Nephron (organoid): Measurements from ENCODE around the gene CUBN.

ENCODE experiments used
- H3K27ac Mint-ChIP-seq, 3 experiments: 2 replicates each; pipeline ENCODE4 v1.8.0; 2020; ENCODE audit warnings: mixed read lengths in 3 of 3, mild to moderate bottlenecking in 2 of 3, moderate library complexity in 1 of 3
- H3K27me3 Mint-ChIP-seq: 2 replicates; pipeline ENCODE4 v1.8.0; 2021; ENCODE audit warnings: low read depth, mild to moderate bottlenecking, moderate library complexity, mixed read lengths
- H3K36me3 Mint-ChIP-seq: 2 replicates; pipeline ENCODE4 v1.8.0; 2020; ENCODE audit warnings: low read depth, mixed read lengths
- H3K4me1 Mint-ChIP-seq: 2 replicates; pipeline ENCODE4 v1.8.0; 2020; ENCODE audit warnings: mixed read lengths
- H3K4me3 Mint-ChIP-seq, 3 experiments: 2 replicates each; pipeline ENCODE4 v1.8.0; 2020; ENCODE audit warnings: mild to moderate bottlenecking in 3 of 3, mixed read lengths in 3 of 3, moderate library complexity in 2 of 3
- H3K9me3 Mint-ChIP-seq: 2 replicates; pipeline ENCODE4 v1.8.0; 2020; ENCODE audit warnings: mixed read lengths
- TF ChIP-seq, protein P1 (sequence below), 3 experiments: fragments of 200-600 bp; sonication (generic); IDR thresholded peaks; one replicate each; pipeline ENCODE4 v1.5.0; 2021; ENCODE audit warnings: antibody characterized with exemption in 3 of 3; ENCODE audit not compliant: unreplicated experiment in 3 of 3

The CUBN gene

DNA sequence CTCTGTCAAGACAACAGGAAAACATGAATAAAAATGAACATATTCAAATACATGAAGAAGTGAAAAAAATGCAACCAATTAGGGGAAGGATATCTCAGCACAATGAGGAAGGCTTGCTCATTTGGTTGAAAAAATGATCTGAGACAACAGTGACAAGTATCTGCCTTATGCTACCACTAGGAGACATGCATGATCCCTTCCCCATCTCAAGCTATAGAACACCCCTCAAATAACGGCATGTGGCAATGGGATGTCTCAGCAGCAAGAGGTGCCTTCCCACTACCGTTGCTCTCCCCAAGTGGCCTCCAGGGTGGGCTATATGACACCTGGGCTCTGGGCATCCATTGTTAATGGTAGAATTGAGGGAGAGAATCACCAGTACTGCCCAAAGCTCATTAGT lies 214.3 kb downstream of the CUBN start:
- Mint-ChIP-seq H3K27ac (no peak overlapping the region), H3K4me3 (no peak overlapping the region), H3K36me3 (peaks cover 12% of the 10 kb centered on the region), H3K27me3 (peaks cover 4% of the 10 kb centered on the region), H3K4me1 (peaks cover 16% of the 10 kb centered on the region), H3K9me3 (no peaks in the 10 kb centered on the region)
- TF ChIP-seq, protein P1, sequence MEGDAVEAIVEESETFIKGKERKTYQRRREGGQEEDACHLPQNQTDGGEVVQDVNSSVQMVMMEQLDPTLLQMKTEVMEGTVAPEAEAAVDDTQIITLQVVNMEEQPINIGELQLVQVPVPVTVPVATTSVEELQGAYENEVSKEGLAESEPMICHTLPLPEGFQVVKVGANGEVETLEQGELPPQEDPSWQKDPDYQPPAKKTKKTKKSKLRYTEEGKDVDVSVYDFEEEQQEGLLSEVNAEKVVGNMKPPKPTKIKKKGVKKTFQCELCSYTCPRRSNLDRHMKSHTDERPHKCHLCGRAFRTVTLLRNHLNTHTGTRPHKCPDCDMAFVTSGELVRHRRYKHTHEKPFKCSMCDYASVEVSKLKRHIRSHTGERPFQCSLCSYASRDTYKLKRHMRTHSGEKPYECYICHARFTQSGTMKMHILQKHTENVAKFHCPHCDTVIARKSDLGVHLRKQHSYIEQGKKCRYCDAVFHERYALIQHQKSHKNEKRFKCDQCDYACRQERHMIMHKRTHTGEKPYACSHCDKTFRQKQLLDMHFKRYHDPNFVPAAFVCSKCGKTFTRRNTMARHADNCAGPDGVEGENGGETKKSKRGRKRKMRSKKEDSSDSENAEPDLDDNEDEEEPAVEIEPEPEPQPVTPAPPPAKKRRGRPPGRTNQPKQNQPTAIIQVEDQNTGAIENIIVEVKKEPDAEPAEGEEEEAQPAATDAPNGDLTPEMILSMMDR (IDR thresholded peaks at IDR 0.05; ENCODE audit: unreplicated experiment in 3 of 3): no peak

DNA sequence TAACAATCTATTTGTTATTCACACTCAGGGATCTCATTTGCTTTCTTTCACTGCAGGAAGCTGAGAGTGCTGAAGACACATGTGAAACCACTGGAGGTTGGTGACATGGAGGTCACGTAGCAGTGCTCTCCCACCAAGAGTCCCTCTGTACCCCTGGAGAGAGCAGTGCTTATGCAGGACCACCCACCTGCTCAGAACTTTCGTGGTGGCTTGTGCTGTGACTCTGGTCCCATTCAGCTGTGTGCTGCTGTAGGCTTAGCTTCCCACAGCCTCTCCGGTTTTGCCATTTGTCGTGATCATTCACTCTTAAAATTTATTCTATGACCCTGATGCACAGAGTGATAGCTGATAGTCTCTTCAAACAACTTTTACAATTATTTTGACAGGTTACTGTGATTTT lies 216.3 kb downstream of the CUBN start:
- H3K36me3 Mint-ChIP-seq: peaks cover 12% of the 10 kb centered on the region
- no peak overlapping the region for H3K4me3 Mint-ChIP-seq
- H3K27me3 Mint-ChIP-seq: peaks cover 4% of the 10 kb centered on the region
- peaks cover 29% of the 10 kb centered on the region for H3K4me1 Mint-ChIP-seq
- TF ChIP-seq, protein P1 (IDR thresholded peaks at IDR 0.05; ENCODE audit: unreplicated experiment in 3 of 3): no peak
- H3K27ac Mint-ChIP-seq: no peak overlapping the region
- H3K9me3 Mint-ChIP-seq: no peaks in the 10 kb centered on the region

DNA sequence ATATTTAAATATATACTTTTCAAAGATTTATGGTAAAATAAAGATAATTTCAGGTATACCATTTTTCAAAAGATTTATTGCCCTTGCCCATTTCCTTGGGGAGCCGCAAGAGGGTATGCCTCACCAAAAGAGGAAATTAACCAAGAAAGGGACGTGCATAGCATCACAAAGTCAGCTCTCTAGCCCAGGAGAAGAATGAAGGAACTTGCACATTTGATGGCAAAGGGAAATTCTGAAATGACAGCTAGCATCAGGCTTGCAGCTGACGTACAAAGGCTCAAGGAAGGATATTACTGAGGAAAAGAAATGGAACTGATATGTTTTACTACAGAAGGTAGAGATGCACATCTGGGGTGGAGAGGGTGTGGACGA lies 218.8 kb downstream of the CUBN start:
- Mint-ChIP-seq H3K27me3 (peaks cover 4% of the 10 kb centered on the region), H3K4me1 (peaks cover 42% of the 10 kb centered on the region), H3K9me3 (no peaks in the 10 kb centered on the region), H3K36me3 (peaks cover 8% of the 10 kb centered on the region), H3K4me3 (no peak overlapping the region), H3K27ac (no peak overlapping the region)
- TF ChIP-seq, protein P1 (IDR thresholded peaks at IDR 0.05; ENCODE audit: unreplicated experiment in 3 of 3): no peak

DNA sequence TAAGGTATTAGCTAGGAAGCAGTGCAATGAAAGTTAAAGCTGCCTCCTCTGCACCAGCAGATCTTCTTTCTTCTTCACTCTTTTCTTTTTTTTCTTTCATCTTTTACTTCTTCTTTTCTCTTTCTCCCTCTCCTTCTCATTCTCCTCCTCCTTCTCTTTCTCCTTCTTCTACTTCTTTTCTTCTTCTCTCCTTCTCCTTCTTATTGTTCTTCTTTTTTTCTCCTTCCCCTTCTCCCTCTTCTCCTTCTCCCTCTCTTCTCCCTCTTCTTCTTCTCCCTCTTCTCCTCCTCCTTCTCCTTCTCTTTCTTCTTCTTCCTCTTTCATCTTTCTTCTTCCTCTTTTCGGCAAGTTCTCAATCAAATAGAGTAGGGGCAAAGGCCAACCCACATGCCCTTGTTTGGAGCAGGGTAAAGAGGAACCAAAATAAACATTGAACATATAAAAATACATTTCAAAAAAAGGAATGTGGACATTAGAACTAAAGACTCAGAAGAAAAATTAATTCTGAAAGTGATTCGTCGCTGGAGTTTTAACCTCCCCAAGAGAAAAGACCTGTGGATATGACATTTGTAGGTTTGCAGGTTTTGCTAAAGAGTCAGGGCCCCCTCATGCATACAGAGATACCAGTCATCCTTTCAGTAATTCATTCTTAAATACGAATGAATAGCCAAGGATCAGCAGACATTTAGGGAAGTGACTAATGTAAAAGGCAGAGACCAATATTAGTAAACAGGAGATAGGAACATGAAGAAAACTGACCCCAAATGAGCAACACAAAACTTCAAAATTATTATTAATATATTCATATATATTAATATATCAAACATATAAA lies 219.4 kb downstream of the CUBN start:
- TF ChIP-seq, protein P1 (IDR thresholded peaks at IDR 0.05; ENCODE audit: unreplicated experiment in 3 of 3): no peak
- Mint-ChIP-seq H3K4me3 (no peak overlapping the region), H3K27ac (peak overlapping the region in 1 of 3 experiments; percentile 75), H3K36me3 (peaks cover 11% of the 10 kb centered on the region), H3K27me3 (peaks cover 4% of the 10 kb centered on the region), H3K9me3 (no peaks in the 10 kb centered on the region), H3K4me1 (peaks cover 46% of the 10 kb centered on the region)

DNA sequence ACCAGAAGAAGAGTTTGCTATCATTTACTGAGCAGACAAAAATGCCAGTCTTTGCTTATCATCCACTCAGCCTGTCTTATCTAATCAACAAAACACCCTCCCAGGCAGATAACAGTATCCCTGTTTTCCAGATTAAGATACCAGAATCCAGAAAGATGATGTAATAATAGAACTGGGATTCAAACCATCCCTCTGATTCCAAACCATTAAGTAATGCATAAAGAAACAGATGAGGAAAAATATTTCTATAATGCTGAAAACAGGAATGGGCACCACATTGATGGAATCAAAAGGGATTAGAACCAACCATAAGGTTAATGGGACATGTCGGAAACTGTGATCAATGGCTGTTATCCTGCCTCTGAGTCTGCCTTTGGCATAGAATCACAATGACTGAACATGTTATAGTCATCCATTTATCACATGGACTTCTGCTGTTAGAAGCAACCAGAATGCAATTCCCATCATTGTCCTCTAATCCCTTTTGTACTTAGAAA lies 220.3 kb downstream of the CUBN start:
- Mint-ChIP-seq H3K4me3 (no peak overlapping the region), H3K4me1 (peaks cover 50% of the 10 kb centered on the region), H3K27me3 (peaks cover 4% of the 10 kb centered on the region), H3K36me3 (peaks cover 10% of the 10 kb centered on the region), H3K9me3 (no peaks in the 10 kb centered on the region), H3K27ac (peak overlapping the region in 1 of 3 experiments; percentile 75)
- TF ChIP-seq, protein P1 (IDR thresholded peaks at IDR 0.05; ENCODE audit: unreplicated experiment in 3 of 3): no peak

DNA sequence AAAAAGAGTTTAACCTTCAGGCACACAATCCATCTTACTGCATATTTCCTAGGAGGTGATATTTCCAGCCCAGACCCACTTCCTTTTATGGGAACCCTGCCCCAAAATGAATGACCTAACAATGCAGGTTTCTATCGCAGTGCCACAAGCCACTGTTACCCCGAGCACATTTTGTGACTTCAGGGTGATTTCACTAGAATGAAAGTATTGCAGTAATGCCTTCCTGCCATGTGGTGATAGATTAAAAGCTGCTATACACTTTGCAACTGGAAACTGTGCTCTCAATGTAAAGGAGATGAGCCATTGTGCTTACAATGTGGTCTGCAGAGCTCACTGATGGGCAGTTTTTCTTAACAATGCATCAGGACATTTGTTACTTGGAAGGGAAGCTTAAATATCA lies 221.9 kb downstream of the CUBN start:
- Mint-ChIP-seq H3K27ac (peak overlapping the region in 2 of 3 experiments; percentile 28 to 62), H3K4me3 (no peak overlapping the region), H3K27me3 (peaks cover 4% of the 10 kb centered on the region), H3K36me3 (peaks cover 14% of the 10 kb centered on the region), H3K4me1 (peaks cover 43% of the 10 kb centered on the region), H3K9me3 (peaks cover 4% of the 10 kb centered on the region)
- TF ChIP-seq, protein P1 (IDR thresholded peaks at IDR 0.05; ENCODE audit: unreplicated experiment in 3 of 3): no peak
